H1 (cell line): ENCODE results near the gene VAMP4.

Experiments
- GABPA ChIP-seq: IDR thresholded peaks from 2 replicates; pipeline ENCODE4 v1.6.1; 2011; ENCODE audit warnings: mild to moderate bottlenecking, low read length, moderate library complexity, borderline replicate concordance; ENCODE audit not compliant: insufficient read depth
- KDM5A ChIP-seq: fragments of 200-600 bp; IDR thresholded peaks from 2 replicates; pipeline ENCODE4 v1.7.1; 2012; ENCODE audit warnings: mild to moderate bottlenecking, low read length, inconsistent platforms, mixed read lengths

DNA sequence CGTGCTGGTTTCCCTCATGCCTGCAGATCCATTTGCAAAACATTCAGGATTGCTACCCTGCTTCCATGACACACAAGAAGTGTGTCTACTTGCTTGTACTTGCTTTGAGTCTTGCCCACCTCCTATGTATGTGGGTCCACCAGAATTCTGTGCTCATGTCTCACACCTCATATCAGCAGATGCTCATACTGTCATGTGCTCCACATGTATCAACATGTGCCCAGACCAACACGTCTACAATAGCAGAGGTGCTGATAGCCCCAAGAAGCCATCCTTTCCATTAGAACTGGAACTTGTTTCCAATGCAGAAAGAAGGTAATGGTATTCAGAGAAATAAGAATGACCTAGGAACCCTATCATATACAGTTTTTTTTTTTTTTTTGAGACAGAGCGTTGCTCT lies 61.5 kb downstream of the VAMP4 start:
- TF ChIP-seq KDM5A: no peak
- TF ChIP-seq GABPA: no peak
